ENCODE data around the gene PEA15. TPM values are rescaled to one million over a fixed set of nuclear protein-coding genes. Genes with fewer than 3 reads are reported as not detected.

Gene PEA15
- total RNA-seq, 3 donors from 2014 or later (not counting 1 experiment from before 2014, with no cell fraction given) = 25.3 to 27.9 (median 25.5) TPM

- DNase-seq (no peak), ATAC-seq (no peak)
- WGBS (ENCODE audit: insufficient coverage) = 84% methylated on average over 2 of the region's 2 CpGs
- H3K27me3 ChIP-seq (ENCODE audit: control insufficient read depth, insufficient read depth, low read length) = no peaks in the 10 kb centered on the region
- H3K9me3 ChIP-seq (ENCODE audit: control insufficient read depth, insufficient read depth, low read length) = no peaks in the 10 kb centered on the region
- TF ChIP-seq, protein P1, sequence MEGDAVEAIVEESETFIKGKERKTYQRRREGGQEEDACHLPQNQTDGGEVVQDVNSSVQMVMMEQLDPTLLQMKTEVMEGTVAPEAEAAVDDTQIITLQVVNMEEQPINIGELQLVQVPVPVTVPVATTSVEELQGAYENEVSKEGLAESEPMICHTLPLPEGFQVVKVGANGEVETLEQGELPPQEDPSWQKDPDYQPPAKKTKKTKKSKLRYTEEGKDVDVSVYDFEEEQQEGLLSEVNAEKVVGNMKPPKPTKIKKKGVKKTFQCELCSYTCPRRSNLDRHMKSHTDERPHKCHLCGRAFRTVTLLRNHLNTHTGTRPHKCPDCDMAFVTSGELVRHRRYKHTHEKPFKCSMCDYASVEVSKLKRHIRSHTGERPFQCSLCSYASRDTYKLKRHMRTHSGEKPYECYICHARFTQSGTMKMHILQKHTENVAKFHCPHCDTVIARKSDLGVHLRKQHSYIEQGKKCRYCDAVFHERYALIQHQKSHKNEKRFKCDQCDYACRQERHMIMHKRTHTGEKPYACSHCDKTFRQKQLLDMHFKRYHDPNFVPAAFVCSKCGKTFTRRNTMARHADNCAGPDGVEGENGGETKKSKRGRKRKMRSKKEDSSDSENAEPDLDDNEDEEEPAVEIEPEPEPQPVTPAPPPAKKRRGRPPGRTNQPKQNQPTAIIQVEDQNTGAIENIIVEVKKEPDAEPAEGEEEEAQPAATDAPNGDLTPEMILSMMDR (IDR thresholded peaks at IDR 0.05) = no peak
- Mint-ChIP-seq H3K4me1 (no peaks in the 10 kb centered on the region), H3K27me3 (ENCODE audit: low read depth in 2 of 2) (no peaks in the 10 kb centered on the region), H3K27ac (no peak overlapping the region), H3K36me3 (no peaks in the 10 kb centered on the region), H3K4me3 (no peak overlapping the region), H3K9me3 (no peaks in the 10 kb centered on the region)
- H3K4me1 ChIP-seq (ENCODE audit: control insufficient read depth, insufficient read depth, low read length) = peaks cover 7% of the 10 kb centered on the region
- no peak overlapping the region for H3K4me3 ChIP-seq (ENCODE audit: low read length)
- intact Hi-C loops (cut with micrococcal nuclease) = no loop called here
- H3K36me3 ChIP-seq (ENCODE audit: control insufficient read depth, insufficient read depth, low read length) = no peaks in the 10 kb centered on the region
- H3K27ac ChIP-seq (ENCODE audit: low read length) = no peak overlapping the region
Measured at GRCh38 chr1:160194737-160195059, 10.5 kb upstream of the PEA15 start.

GRCh38 chr1:160196143-160196542 is 9.0 kb upstream of the PEA15 start:
- Histone ChIP-seq H3K4me3 (ENCODE audit: low read length) (no peak overlapping the region), H3K4me1 (ENCODE audit: control insufficient read depth, insufficient read depth, low read length) (peaks cover 7% of the 10 kb centered on the region), H3K36me3 (ENCODE audit: control insufficient read depth, insufficient read depth, low read length) (no peaks in the 10 kb centered on the region), H3K27me3 (ENCODE audit: control insufficient read depth, insufficient read depth, low read length) (no peaks in the 10 kb centered on the region), H3K9me3 (ENCODE audit: control insufficient read depth, insufficient read depth, low read length) (no peaks in the 10 kb centered on the region), H3K27ac (ENCODE audit: low read length) (no peak overlapping the region)
- Mint-ChIP-seq H3K4me1 (no peaks in the 10 kb centered on the region), H3K36me3 (no peaks in the 10 kb centered on the region), H3K9me3 (no peaks in the 10 kb centered on the region), H3K27ac (no peak overlapping the region), H3K4me3 (no peak overlapping the region), H3K27me3 (ENCODE audit: low read depth in 2 of 2) (no peaks in the 10 kb centered on the region)
- ATAC-seq (no peak), DNase-seq (no peak)
- 79% methylated on average over 3 of the region's 4 CpGs for WGBS (ENCODE audit: insufficient coverage)
- intact Hi-C loops (cut with micrococcal nuclease) = no loop called here
- TF ChIP-seq, protein P1 (IDR thresholded peaks at IDR 0.05) = no peak

GRCh38 chr1:160197231-160197630 is 8.0 kb upstream of the PEA15 start:
- Mint-ChIP-seq H3K27me3 (ENCODE audit: low read depth in 2 of 2) (no peaks in the 10 kb centered on the region), H3K4me1 (no peaks in the 10 kb centered on the region), H3K36me3 (no peaks in the 10 kb centered on the region), H3K4me3 (no peak overlapping the region), H3K27ac (no peak overlapping the region), H3K9me3 (no peaks in the 10 kb centered on the region)
- Histone ChIP-seq H3K36me3 (ENCODE audit: control insufficient read depth, insufficient read depth, low read length) (no peaks in the 10 kb centered on the region), H3K4me3 (ENCODE audit: low read length) (no peak overlapping the region), H3K9me3 (ENCODE audit: control insufficient read depth, insufficient read depth, low read length) (no peaks in the 10 kb centered on the region), H3K4me1 (ENCODE audit: control insufficient read depth, insufficient read depth, low read length) (peaks cover 7% of the 10 kb centered on the region), H3K27ac (ENCODE audit: low read length) (no peak overlapping the region), H3K27me3 (ENCODE audit: control insufficient read depth, insufficient read depth, low read length) (no peaks in the 10 kb centered on the region)
- TF ChIP-seq, protein P1 (IDR thresholded peaks at IDR 0.05) = no peak
- no peak for DNase-seq
- 100% methylated on average over 3 of the region's 4 CpGs for WGBS (ENCODE audit: insufficient coverage)
- intact Hi-C loops (cut with micrococcal nuclease) = no loop called here
- no peak for ATAC-seq

- intact Hi-C loops (cut with micrococcal nuclease) = no loop called here
- 81% methylated on average over 3 of the region's 4 CpGs for WGBS (ENCODE audit: insufficient coverage)
Measured at GRCh38 chr1:160200786-160201185, 4.4 kb upstream of the PEA15 start.

More at GRCh38 chr1:160200786-160201185, 4.4 kb upstream of the PEA15 start:
- no peaks in the 10 kb centered on the region for H3K9me3 ChIP-seq (ENCODE audit: control insufficient read depth, insufficient read depth, low read length)
- H3K27me3 ChIP-seq (ENCODE audit: control insufficient read depth, insufficient read depth, low read length) = no peaks in the 10 kb centered on the region
- TF ChIP-seq, protein P1 (IDR thresholded peaks at IDR 0.05) = no peak
- H3K4me3 Mint-ChIP-seq = no peak overlapping the region
- DNase-seq = no peak
- no peak overlapping the region for H3K27ac Mint-ChIP-seq
- H3K4me1 Mint-ChIP-seq = peaks cover 7 to 9% of the 10 kb centered on the region in 2 donors
- H3K4me3 ChIP-seq (ENCODE audit: low read length) = no peak overlapping the region
- H3K27ac ChIP-seq (ENCODE audit: low read length) = no peak overlapping the region
- H3K27me3 Mint-ChIP-seq (ENCODE audit: low read depth in 2 of 2) = no peaks in the 10 kb centered on the region
- no peak for ATAC-seq
- H3K36me3 ChIP-seq (ENCODE audit: control insufficient read depth, insufficient read depth, low read length) = no peaks in the 10 kb centered on the region
- H3K9me3 Mint-ChIP-seq = no peaks in the 10 kb centered on the region
- no peaks in the 10 kb centered on the region for H3K36me3 Mint-ChIP-seq
- H3K4me1 ChIP-seq (ENCODE audit: control insufficient read depth, insufficient read depth, low read length) = peaks cover 14% of the 10 kb centered on the region

All from natural killer cell (primary cell).